Activated CD4-positive, alpha-beta T cell treated with anti-CD3 and anti-CD28 coated beads, Interleukin-2, Interleukin-4, amounts not matched to agents 100 ng/mL and 50 ng/mL, durations not matched to agents 16 hours and 8 hours (primary cell): ENCODE results near the gene RXRA.

ENCODE experiments used
- DNase-seq: peaks from one replicate; pipeline ENCODE4 v3.0.0-alpha.2; 2020; ENCODE audit warnings: low spot score

RXRA gene

DNA sequence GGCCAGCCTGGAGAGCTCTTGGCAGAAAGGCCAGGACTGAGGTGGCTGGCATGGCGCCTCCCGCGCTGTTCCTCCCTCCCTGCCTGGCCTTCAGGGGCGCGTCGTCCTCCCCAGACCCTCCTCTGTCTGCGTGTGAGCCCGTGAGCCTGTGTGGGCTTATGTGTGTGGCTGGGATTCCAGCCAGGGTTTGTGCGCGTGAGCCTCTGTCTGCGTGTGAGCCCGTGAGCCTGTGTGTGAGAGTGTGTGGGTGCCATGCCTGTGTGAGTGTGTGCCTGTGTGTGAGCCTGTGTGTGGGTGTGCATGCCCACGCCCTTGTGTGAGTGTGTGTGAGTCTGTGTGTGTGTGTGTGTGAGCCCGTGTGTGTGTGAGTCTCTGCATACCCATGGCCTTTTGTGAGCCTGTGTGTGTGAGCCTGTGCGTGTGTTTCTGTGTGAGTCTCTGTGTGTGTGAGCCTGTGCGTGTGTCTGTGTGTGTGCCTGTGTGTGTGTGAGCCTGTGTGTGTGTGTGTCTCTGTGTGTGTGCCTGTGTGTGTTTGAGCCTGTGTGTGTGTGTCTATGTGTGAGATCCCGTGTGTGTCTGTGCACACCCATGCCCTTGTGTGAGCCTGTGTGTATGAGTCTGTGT, 13.0 kb downstream of the RXRA start:
- DNase-seq: no peak

DNA sequence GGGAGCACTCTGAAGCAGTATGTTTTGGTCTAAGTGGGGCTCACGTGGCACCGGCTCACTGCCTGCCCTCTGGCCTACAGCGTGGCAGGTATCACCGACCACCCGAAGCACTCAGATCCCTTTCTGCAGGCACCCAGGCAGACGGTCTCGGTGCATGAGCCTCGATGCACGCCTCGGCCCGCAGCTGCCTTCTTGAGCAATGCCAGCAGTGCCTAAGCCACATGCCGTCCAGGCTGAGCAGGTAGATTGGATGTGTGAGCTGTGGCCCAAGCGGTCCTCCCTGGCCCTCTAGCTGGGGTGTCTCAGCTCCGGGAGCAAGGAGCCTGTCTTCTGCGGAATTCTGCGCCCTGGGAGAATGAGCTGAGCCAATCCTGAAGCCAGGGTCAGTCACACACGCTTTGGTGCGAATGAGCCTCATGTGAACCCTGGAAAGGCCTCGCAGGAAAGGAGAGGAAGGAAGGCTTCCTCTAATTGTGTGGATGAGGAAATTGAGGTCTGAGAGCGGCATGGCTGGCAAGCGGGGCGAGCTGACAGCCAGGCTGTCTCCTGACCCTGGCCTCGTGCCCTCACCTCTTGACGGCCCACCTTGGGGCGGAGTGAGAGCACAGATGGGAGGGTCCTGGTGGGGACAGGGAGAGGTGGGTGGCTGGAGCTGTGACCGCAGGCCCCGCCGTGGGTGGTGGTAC, 14.4 kb downstream of the RXRA start:
- DNase-seq: no peak

GRCh38 chr9:134341306-134341705, 15.1 kb downstream of the RXRA start:
- no peak for DNase-seq

DNA sequence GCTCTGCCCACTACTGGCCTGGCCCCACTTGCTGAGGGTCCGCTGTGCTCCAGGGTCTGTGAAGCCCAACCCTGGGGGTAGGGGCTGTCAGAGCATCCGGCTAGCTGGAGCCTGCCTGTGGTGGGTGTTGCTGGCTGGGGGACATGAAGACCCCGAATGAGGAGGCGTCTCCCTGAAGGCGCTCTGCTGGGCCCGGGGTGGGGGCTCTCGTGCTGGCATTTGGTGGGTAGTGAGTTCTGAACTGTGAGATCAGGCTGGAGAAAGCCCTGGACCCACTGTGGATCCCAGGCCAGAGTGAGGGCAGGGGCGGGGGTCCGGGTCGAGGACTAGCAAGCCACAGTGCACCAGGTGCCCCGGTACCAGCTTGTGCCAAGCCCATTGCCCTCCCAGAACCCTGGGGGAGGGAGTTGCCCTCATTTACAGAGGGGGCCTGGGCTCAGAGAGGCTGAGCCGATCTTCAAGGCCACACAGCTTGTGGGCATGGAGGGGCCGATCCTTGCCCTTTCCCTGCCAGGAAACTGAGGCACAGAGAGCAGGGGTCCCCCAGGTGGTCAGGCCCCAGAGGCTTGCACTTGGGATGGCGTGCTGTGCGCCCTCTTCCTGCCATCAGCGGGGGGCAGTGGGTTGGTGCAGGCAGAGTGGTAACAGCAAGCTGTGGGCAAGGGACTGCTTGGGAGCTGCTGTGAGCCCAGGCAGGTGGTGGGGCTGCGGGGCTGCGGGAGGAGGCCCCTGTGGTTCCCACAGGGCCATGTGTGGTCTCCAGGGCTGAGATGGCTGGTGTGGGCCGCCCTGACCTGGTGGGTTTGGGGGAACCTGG, 15.9 kb downstream of the RXRA start:
- DNase-seq: no peak

DNA sequence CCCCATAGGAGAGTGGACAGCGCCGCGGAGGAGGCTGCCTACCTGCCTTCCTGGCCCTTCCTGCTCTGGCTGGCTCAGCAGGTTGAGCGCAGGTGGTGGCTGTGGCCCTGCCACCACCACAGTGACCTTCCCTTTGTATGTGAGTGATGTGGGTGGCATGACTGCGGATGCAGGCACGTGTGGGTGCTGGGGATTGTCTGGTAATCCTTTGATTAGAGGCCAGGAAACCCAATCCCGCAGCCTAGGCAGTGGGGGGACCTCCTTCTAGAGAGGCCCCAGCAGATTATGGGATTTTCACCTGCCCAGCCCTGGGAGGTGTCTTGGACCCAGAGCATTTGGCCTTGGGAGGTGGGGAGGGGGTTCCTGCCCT, 16.5 kb downstream of the RXRA start:
- DNase-seq: no peak

GRCh38 chr9:134343637-134344036, 17.4 kb downstream of the RXRA start:
- DNase-seq: no peak

- no peak for DNase-seq
These were observed 18.0 kb downstream of the RXRA start for GRCh38 chr9:134344068-134344799.

DNA sequence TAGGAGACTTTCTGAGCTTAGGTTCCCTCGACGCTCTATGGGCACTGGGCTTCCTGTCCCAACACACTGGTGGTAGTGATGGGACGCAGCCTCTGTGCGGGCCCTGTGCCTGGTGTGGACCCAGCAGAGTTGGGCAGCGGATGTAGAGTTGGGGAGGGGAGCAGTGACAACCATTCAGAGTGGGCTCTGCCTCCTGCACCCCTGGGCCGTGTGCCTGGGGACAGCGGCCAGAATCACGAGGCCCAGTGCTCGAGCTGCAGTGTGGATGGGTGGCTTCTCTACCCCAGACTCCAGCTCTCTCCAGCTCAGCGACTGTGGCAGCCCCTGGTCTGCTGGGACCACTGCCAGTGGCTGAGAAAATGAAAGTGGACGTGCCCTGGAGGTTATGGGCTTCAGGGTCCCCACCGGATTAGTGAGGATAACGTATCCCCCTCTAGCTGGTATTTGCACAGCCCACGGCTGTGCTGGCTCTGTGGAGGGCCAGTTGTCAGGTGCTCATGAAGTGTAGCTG, 18.6 kb downstream of the RXRA start:
- DNase-seq: no peak

GRCh38 chr9:134345737-134346136, 19.5 kb downstream of the RXRA start:
- no peak for DNase-seq

DNA sequence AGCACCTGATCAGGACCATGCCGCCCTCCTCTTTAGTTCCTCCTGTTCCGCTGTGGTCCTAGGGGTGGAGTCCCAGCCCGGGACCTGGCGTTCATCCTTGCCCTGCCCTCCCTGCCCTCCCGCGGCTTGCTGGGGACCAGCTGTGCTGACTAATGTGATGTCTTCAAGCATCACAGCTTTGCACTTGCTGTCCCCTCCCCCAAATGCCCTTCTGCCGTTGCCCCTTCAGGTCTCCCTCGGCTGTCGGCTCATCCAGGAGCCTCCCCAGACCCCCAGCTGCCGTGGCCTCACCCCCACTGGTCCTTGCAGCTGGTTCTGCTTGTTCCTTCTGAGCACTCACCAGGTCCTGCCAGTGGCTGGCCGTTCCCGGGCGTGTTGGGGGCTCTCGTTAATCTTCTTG, 19.9 kb downstream of the RXRA start:
- no peak for DNase-seq

DNA sequence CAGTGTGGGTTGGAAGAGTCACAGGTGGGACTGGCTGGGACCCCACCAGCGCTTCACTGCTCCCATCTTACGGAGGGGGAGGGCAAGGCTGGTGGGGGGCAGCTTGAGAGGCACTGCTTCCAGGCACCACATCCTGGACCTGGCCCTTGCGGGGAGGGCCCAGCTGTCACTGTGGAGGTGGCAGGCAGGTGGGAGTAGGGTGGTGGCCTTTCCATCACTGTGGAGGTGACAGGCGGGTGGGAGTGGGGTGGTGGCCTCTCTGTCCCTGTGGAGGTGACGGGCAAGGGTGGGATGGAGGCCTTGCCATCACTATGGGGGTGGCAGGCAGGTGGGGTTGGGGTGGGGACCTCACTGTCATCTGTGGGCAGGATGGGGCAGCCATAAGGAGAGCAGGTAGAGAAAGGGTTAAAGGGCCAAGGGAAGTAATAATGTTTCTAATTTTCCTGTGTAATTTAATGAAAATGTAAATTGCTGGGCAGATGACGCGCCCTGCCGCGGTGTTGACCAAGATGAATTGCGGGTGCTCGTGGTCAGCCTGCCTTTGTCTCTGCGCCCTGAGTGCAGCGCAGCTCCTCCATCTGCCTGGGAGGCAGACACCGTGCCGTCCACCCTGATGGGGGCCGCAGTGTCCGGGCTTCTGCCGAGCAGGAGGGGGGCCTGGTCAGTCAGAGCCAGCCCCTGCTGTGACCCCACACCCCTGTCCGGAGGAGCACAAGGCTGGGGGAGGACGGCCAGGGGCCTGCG, 20.8 kb downstream of the RXRA start:
- DNase-seq: no peak

GRCh38 chr9:134347996-134348395, 21.7 kb downstream of the RXRA start:
- DNase-seq: no peak

- DNase-seq: no peak
These were observed 22.3 kb downstream of the RXRA start for GRCh38 chr9:134348404-134349155.

GRCh38 chr9:134349936-134350335, 23.7 kb downstream of the RXRA start:
- no peak for DNase-seq

DNA sequence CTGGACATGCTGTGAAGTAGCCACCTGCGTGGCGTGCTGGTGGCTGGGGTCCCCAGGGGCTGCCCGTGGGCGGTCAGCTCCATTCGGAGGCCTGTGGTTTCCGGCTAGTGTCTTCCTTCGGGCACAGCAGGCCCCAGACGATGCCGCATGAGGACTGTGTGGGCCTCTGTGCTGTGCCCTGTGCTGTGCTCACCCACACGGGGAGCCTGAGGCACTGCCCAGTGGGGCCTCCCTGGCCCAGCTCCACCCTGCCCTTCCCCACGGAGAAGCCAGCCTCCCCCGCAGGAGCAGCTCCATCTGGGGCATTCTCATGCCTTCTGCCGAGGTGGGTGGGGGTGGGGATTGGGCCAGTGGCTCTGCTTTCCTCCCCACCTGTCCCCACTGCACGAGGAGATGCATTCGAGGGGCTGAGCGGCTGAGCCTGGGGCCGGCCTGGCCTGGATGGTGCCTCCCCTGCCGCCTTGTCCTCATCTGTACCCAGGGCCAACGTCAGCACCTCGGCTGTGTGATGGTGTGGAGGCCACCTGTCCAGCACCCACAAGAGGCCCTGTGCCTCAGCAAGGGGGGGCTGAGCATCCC, 24.2 kb downstream of the RXRA start:
- DNase-seq: no peak

GRCh38 chr9:134351606-134352176, 25.4 kb downstream of the RXRA start:
- no peak for DNase-seq

DNA sequence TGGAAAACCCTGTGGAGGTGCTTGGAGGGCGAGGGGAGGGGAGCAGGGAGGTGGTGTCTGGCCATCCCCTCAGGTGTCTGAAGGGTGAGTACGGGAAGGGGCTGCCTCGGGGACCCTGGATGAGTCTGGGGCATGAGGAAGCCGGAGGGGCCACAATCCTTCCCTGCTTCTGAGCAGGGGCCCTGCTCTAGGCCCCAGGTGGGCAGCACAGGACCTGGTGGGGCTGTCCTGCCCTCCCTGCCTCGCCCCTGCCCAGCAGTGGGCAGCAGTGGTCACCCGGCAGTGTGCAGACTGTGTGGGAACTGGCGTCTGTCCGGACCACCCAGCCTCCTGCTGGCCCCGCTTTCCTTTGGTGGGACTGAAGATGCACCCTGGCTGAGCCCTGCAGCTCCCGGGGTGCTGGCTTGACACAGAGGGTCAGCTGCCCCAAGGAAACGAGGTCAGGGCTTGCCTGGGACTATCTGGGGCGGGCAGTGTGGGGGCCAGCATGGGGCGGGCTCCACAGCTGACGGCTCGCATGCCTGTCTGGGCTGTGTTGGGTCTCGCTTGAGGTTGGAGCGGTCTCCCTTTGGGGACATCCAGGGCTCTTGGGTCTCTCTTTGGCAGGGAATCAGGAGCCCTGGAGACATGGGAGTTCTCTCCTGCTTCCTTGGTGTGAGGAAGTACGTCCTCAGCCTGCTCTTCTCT, 26.1 kb downstream of the RXRA start:
- no peak for DNase-seq

DNA sequence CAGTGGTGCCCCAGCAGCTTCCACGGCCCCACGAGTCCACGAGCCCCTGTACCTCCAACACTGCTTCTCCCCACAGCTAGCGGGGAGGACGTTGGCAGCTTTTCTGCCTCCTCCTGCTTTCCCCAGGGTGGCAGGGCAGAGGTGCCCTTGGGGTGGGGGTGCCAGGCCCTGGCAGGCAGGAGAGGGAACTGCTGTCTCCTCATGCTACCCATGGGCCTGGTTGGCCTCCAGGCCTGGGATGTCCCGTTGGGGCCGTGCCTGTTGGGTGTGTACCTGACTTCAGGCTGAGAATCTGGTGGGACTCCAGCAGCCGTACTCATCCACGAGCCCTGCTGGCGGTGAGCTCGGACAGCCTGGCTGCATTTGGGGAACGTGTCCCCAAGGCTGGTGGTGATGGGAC, 27.3 kb downstream of the RXRA start:
- DNase-seq: no peak

DNA sequence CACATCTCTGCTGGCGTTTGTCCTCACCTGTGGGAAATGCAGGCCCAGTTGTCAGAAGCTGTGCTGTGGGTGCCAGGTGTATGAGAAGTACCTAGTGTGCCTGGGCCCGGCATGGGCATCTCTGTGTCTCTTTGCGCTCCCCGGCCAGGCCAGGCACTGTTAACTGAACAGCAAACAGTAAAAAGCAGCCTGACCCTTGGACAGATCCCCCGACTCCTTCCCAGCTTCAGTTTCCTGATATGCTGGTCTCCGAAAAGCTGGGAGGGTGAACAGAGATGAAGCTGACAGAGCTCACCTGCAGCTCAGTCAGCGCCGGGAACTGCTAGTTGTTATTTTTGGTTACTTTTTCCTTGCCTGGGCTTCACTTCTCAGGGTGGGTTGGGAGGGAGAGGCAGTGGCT, 28.9 kb downstream of the RXRA start:
- DNase-seq: no peak
